GM18951 (cell line): ENCODE data around the gene KCNJ4.
"Not testable (repeated sequence)": the region's sequence is repeated elsewhere in the genome, so short reads cannot be mapped to it uniquely, and the experiment has no call there.

Experiments
- POLR2A ChIP-seq: IDR thresholded peaks from 4 replicates; pipeline ENCODE4 v1.6.1; 2011; ENCODE audit warnings: mild to moderate bottlenecking; ENCODE audit not compliant: insufficient read length, insufficient read depth; ENCODE audit errors: extremely low read depth
- in situ Hi-C: fragments of 300-500 bp; cut with MboI; formaldehyde crosslinking; loops from one replicate; pipeline ENCODE4 v1.12.0; 2022; ENCODE audit warnings: low sequenced_read_pairs, mixed read lengths, inconsistent platforms; ENCODE audit not compliant: unreplicated experiment

KCNJ4 gene

GRCh38 chr22:38484244-38484643, 29.2 kb upstream of the KCNJ4 start:
- TF ChIP-seq POLR2A = no peak
- in situ Hi-C loops = no loop called here

- no peak for TF ChIP-seq POLR2A
- in situ Hi-C loops = no loop called here
Observed at GRCh38 chr22:38482662-38483308, 27.8 kb upstream of the KCNJ4 start.

- peak; percentile 27 for TF ChIP-seq POLR2A
- in situ Hi-C loops = no loop called here
Observed at GRCh38 chr22:38481871-38482332, 26.9 kb upstream of the KCNJ4 start.

DNA sequence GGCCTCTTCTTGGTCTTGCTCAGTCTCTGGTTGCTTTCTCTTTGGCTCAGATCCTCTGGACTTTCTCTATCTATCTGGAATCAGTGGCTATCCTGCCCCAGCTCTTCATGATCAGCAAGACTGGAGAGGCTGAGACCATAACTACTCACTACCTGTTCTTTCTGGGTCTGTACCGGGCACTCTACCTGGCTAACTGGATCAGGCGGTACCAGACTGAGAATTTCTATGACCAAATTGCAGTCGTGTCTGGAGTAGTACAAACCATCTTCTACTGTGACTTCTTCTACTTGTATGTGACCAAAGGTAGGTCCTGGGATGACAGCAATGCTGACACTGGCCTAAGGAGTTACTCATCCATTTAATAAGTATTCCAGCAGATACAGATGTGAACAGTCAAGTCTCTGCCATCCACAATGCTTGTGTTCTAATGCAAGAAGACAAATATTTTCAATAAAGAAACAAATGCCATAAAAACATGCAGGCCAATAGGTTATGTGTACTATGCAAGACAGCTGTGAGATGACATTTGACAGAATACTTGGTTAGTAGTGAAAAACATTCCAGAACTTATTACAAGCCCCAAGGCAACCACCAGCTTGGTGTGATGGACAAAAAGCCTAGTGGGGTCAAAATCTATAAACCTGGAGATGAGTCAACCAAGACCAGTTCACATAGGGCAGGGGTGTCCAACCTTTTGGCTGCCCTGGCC, 26.3 kb upstream of the KCNJ4 start:
- in situ Hi-C loops = no loop called here
- no peak for TF ChIP-seq POLR2A

DNA sequence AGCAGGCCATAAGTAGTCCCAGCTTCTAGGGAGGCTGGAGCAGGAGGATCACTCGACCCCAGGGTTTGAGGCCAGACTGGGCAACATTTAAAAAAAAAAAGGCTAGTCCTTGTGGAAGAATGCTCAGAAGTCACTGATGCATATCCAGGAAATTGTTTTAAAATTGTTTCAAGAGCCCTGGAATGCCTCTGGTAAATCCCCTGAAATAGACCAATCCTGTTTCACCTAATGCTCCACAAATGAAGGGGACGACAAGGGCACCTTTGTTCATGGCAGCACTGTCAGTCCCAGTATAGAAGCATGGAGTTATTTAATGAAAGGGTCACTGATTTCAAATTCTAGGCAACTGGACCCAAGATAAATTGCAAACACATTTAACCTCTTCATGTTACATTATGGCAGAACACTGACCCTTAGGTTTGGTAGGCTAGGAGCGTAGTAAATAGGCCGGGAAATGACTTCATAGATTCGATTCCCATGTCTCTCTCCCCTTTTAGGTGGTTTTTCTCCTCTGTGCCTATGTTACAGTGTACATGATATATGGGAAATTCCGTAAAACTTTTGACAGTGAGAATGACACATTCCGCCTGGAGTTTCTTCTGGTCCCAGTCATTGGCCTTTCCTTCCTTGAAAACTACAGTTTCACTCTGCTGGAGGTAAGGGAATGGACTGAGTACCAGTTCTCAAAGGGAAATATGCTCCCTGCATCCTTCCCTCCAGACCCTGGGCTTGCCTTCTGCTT, 24.3 kb upstream of the KCNJ4 start:
- peak; percentile 22 for TF ChIP-seq POLR2A
- in situ Hi-C loops = no loop called here

DNA sequence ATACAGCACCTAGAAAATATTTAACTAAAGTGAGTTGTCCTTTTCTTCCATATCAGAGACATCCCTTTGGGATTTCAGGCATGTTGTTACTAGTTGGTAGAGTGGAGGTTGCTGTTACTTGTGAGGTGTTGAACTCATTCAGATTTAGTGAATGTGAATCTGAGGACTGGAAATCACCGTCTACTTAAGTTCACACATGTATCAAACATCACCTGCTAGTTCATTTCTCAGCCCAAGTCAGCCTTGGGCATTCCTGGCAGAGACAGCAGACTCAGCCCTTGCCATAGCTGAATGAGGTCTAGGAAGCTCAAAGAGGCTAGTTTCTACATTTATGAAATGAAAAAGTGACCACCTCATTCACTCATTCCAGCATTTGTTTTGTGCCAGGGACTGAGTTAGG, 22.6 kb upstream of the KCNJ4 start:
- no peak for TF ChIP-seq POLR2A
- in situ Hi-C loops = no loop called here

DNA sequence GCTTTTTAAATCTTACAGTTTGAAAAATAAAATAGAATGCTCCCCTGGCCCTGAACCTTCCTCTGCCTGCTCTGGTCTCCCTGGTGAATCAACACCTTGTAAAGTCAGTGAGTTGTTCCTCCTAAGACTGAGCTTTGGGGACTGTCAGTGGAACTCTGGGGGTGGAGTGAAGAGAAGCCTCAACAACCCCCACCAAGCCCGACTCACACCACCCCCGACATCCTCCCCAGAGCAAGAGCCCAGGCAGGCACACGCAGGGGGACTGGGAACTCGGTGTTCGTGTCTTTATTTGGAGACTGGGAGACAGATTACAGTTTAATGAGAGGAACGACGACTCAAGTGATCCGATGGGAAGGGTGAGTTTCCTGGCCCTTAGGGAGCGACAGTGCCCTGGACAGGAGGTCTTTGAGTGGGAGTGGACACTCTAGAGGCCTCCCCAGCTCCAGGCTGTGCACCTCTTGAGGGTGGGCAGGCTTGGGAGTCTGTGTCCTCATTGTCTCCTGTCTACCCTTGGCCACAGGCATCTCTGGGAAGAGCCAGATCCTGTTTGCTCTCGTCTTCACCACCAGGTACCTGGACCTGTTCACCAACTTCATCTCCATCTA, 19.1 kb upstream of the KCNJ4 start:
- in situ Hi-C loops = no loop called here
- TF ChIP-seq POLR2A = no peak

DNA sequence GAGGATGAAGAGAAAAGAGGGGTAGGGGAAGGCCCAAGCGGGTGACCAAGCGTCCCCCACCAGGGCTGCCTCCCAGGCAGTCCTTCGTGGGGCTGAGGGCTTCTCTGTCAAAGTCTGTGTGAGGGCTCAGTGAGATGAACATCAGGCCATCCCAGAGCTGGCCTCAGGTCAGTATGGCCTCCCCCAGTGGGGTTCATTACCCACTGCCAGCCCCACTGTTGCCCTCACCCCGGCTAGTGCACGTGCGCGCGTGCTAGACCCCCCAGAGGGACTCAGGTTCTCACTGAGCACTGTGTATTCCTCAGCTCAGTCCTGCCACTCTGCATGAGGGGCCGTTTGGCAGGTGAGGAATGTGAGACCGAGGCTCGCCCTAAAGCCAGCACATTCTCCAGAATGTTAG, 16.2 kb upstream of the KCNJ4 start:
- in situ Hi-C loops = no loop called here
- no peak for TF ChIP-seq POLR2A

GRCh38 chr22:38470179-38470578, 15.2 kb upstream of the KCNJ4 start:
- in situ Hi-C loops = not testable (repeated sequence)

- no peak for TF ChIP-seq POLR2A
- in situ Hi-C loops = no loop called here
Observed at GRCh38 chr22:38469306-38469781, 14.3 kb upstream of the KCNJ4 start.

GRCh38 chr22:38468443-38469305, 13.7 kb upstream of the KCNJ4 start:
- TF ChIP-seq POLR2A = no peak
- in situ Hi-C loops = no loop called here

- in situ Hi-C loops = no loop called here
- TF ChIP-seq POLR2A = no peak
Observed at GRCh38 chr22:38467904-38468442, 13.0 kb upstream of the KCNJ4 start, which contains the start of gene KDELR3. TSS of gene KDELR3 (plus strand) at chr22:38468096. CDS start at chr22:38468234, 138 bp downstream.
